Activated naive CD4-positive, alpha-beta T cell treated with anti-CD3 and anti-CD28 coated beads, Interleukin-2, amount 50 U/mL, for 24 hours (primary cell): ENCODE data around the gene CAPN12.

Source experiments
- H3K27ac Mint-ChIP-seq: one replicate; pipeline ENCODE4 v1.8.0; 2021; ENCODE audit warnings: mild to moderate bottlenecking, mixed read lengths
- H3K27me3 Mint-ChIP-seq: one replicate; pipeline ENCODE4 v1.8.0; 2021; ENCODE audit warnings: mixed read lengths
- H3K36me3 Mint-ChIP-seq: one replicate; pipeline ENCODE4 v1.8.0; 2021; ENCODE audit warnings: mixed read lengths
- H3K4me1 Mint-ChIP-seq: one replicate; pipeline ENCODE4 v1.8.0; 2021; ENCODE audit warnings: mixed read lengths
- H3K4me3 Mint-ChIP-seq: one replicate; pipeline ENCODE4 v1.8.0; 2021; ENCODE audit warnings: mild to moderate bottlenecking, mixed read lengths
- H3K9me3 Mint-ChIP-seq: one replicate; pipeline ENCODE4 v1.8.0; 2021; ENCODE audit warnings: mixed read lengths

The CAPN12 gene

DNA sequence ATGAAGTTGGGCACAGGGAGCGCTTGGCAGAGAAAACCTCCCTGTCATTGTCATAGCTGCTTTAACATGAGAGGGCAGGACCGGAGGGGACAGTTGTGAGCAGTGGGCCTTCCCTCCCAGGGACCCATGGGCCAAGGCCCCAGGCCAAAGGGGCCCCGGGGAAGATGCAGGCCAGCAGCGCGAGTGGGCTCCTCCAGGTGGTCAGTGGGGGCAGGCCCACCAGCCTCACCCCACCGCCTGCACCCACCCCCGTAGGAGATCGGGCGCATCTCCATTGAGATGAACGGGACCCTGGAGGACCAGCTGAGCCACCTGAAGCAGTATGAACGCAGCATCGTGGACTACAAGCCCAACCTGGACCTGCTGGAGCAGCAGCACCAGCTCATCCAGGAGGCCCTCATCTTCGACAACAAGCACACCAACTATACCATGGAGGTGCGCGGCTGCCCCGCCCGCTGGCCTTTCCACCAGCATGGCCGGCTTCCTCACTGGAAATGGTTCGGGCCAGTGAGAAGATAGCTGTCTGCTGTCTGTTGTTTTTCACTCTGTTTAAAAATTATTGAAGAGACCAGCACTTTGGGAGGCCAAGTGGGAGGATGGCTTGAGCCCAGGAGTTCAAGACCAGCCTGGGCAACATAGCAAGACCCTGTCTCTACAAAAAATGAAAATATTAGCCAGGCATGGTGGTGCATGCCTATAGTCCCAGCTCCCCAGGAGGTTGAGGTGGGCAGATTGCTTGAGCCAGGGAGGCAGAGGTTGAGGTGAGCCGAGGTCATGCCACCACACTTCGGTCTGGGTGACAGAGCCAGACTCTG lies 18.6 kb downstream of the CAPN12 start:
- Mint-ChIP-seq H3K9me3 (no peaks in the 10 kb centered on the region), H3K4me1 (peaks cover 9% of the 10 kb centered on the region), H3K4me3 (no peak overlapping the region), H3K36me3 (no peaks in the 10 kb centered on the region), H3K27me3 (no peaks in the 10 kb centered on the region), H3K27ac (no peak overlapping the region)

DNA sequence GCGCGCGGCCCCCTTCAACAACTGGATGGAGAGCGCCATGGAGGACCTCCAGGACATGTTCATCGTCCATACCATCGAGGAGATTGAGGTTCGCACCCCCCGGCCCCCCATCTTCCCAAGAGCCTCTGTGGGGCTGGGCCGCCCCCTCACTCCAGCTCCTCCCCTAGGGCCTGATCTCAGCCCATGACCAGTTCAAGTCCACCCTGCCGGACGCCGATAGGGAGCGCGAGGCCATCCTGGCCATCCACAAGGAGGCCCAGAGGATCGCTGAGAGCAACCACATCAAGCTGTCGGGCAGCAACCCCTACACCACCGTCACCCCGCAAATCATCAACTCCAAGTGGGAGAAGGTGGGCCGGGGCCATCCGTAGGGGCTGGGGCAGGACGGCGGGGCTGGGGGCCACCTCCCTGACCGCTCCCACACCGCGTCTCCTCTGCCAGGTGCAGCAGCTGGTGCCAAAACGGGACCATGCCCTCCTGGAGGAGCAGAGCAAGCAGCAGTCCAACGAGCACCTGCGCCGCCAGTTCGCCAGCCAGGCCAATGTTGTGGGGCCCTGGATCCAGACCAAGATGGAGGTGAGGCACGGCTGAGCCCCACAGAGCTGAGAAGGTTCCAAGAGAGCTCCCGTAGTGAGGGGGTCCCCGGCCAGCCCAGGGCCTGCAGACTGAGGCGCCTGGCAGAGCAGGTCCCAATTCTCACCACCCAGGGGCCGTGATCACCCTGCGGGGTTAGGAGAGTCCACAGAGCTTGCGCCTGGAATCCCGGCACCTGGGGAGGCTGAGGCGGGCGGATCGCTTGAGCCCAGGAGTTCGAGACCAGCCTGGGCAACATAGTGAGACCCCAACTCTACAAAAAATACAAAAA lies 20.1 kb downstream of the CAPN12 start:
- Mint-ChIP-seq H3K4me1 (no peaks in the 10 kb centered on the region), H3K36me3 (no peaks in the 10 kb centered on the region), H3K9me3 (no peaks in the 10 kb centered on the region), H3K27ac (no peak overlapping the region), H3K27me3 (no peaks in the 10 kb centered on the region), H3K4me3 (no peak overlapping the region)

DNA sequence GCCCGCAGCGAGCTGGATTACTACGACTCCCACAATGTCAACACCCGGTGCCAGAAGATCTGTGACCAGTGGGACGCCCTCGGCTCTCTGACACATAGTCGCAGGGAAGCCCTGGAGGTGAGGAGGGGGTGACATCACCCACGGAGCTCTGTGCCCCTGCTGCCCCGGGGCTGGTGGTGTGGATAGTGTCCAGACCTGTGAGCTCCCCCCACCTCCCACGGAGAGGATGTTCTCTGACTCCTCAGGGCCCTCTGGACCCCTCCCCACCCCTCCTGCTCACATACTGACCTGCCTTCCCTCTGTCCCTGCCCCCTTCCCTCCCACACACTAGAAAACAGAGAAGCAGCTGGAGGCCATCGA lies 20.7 kb downstream of the CAPN12 start:
- H3K27ac Mint-ChIP-seq, result no peak overlapping the region
- H3K4me1 Mint-ChIP-seq, result no peaks in the 10 kb centered on the region
- no peaks in the 10 kb centered on the region for H3K36me3 Mint-ChIP-seq
- no peaks in the 10 kb centered on the region for H3K27me3 Mint-ChIP-seq
- H3K9me3 Mint-ChIP-seq, result no peaks in the 10 kb centered on the region
- H3K4me3 Mint-ChIP-seq, result no peak overlapping the region

DNA sequence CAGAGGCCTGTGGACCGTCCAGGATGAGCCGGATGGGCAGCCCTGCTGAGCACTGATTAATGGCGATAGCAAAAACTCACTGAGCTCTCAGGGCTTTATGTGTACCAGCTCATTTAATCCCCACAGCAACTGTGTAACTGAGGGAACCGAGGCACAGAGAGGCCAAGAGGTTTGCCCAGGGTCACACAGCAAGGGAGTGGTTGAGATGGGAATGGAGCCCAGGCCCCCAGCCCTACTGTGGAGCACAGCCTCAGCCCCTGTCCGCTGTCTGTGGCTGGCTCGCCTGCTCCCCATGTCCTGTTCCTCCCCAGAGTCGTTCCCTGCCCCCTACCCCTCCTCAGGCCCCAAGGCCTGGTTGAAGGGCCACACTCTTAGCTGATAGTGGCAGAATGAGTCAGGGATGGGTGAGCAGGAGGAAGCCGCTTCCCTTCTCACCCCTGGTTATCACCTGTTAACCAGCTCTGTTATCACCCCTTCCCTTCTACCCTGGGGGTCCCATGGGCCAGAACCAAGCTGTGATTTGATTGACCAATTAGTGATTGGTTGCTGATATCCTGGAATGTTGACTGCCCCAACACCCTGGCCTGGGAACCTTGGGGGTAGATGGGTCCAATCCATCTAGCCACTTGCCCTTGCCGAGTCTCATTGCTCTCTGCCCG lies 21.2 kb downstream of the CAPN12 start:
- Mint-ChIP-seq H3K4me1 (no peaks in the 10 kb centered on the region), H3K36me3 (no peaks in the 10 kb centered on the region), H3K9me3 (no peaks in the 10 kb centered on the region), H3K27ac (no peak overlapping the region), H3K4me3 (no peak overlapping the region), H3K27me3 (no peaks in the 10 kb centered on the region)

DNA sequence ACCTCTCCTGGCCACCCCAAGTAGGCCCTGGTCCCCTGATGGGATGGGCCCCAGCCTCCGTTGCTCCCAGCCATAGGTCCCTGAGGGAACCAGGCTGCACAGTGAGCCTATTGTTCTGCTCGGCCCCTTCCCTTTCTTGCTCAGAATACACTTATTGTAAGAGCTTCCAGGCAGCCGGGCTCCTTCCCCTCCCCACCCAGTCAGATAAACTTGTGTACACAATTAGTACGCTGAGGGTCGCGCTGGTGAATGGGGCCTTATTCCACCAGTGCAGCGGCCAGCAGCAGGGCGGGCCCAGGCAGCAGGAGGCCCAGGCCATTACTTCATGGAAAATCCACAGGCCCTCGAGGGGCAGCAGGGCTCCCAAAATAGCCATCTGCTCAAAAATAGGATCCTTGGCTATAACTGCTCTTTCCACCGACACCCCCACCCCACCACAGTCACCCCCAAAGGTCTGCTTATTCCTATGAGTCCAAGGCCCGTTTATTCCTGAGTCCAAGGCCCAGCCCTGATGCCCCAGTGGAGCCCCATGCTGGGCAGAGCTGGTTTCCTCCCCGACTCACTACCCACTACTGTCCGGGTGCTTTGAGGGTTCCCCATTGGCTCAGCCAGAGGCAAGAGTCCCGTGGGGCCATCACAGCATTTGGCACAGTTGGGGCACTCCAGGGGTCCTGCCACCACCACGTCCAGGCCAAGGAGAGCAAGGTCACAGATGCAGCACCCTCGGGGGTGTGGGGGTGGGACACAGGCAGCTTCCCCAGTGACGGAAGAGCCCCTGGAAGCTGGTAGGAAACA lies 22.1 kb downstream of the CAPN12 start:
- Mint-ChIP-seq H3K4me3 (no peak overlapping the region), H3K4me1 (no peaks in the 10 kb centered on the region), H3K9me3 (no peaks in the 10 kb centered on the region), H3K36me3 (no peaks in the 10 kb centered on the region), H3K27me3 (no peaks in the 10 kb centered on the region), H3K27ac (no peak overlapping the region)

DNA sequence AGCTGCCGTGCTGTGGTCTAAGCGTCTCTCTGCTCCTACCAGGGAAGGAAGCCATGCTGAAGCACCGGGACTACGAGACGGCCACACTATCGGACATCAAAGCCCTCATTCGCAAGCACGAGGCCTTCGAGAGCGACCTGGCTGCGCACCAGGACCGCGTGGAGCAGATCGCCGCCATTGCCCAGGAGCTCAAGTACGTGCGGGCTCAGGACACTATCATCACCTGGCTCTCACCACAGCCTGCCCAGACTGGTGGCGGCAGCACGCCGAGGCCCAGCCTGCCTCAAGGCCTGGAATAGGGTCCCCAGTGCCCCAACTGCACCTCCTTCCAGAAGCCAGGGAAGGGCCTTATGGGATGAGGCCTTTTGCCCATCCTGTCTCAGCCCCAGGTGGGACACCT lies 22.8 kb downstream of the CAPN12 start:
- Mint-ChIP-seq H3K36me3 (peaks cover 1% of the 10 kb centered on the region), H3K27me3 (no peaks in the 10 kb centered on the region), H3K27ac (no peak overlapping the region), H3K4me3 (no peak overlapping the region), H3K9me3 (no peaks in the 10 kb centered on the region), H3K4me1 (no peaks in the 10 kb centered on the region)

DNA sequence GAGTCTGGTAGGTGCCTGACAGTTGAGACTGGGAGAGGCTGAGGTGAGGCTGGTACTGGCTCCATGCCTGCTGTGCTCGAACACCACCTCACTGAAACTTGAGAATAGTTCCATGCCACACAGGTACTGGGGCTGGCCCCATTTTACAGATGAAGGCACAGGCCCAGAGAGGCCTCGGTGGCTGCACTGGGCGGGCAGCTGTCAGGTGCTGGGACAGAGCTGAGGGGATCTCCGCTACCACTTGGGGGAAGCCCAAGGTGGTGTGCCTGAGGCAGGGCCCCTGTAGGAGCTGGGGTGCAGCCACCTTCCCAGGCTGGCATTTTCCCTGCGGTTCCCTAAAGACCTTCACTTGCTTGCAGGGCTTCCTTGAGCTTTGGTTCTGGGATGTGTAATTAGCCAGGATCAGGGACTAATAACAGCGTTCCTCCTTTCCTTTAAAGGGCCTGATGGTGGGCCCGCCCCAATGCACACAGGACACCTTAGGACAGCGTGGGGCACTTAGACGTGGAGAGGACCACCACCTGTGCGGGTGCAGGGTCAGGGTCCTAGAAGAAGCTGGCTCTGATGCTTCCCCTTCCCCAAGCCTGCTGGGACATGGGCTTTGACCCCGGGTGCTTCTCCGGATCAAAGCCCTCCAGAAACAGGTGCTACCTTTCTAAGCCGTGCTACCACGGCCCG lies 23.6 kb downstream of the CAPN12 start:
- no peaks in the 10 kb centered on the region for H3K4me1 Mint-ChIP-seq
- H3K36me3 Mint-ChIP-seq, result peaks cover 3% of the 10 kb centered on the region
- H3K27me3 Mint-ChIP-seq, result no peaks in the 10 kb centered on the region
- H3K27ac Mint-ChIP-seq, result no peak overlapping the region
- no peaks in the 10 kb centered on the region for H3K9me3 Mint-ChIP-seq
- no peak overlapping the region for H3K4me3 Mint-ChIP-seq

DNA sequence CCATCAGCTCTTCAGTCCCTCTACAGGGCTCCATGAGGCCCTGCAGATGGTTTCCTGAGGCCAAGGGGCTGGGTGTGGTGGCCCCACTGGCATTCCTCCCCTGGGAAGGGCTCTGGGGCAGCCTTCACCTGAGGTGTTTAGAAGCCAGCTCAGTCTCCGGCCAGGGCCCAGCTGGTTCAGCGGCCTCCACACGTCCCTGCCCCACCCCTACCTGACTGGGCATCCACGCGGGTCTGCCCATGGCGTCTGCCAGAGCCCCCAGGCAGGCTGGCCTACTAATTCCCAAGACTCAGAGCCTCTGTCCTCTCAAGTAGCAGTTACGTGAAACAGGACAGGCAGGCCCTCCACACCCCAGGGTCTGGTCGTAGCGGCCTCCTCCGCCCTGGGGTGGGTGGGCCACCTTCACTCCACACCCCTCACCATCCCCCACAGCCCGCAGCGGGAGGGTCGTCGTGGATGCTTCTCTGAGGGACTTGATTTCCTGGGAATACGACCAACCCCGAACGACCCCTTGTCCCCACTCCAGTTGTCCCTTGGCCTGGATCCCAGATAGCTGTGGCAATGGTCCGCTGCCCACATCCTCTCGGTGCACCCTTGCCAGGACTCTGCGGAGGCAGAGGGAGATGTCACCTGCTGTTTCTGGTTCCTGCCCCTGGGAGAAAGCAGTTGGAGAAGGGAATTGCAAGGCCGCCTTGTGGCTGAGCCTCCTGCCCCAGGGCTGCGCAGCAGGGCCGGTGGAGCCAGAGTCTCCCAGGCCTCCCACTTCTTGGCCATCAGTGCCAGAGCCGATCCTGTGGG lies 24.3 kb downstream of the CAPN12 start:
- no peak overlapping the region for H3K27ac Mint-ChIP-seq
- no peak overlapping the region for H3K4me3 Mint-ChIP-seq
- H3K27me3 Mint-ChIP-seq, result no peaks in the 10 kb centered on the region
- H3K9me3 Mint-ChIP-seq, result no peaks in the 10 kb centered on the region
- no peaks in the 10 kb centered on the region for H3K4me1 Mint-ChIP-seq
- peaks cover 3% of the 10 kb centered on the region for H3K36me3 Mint-ChIP-seq

DNA sequence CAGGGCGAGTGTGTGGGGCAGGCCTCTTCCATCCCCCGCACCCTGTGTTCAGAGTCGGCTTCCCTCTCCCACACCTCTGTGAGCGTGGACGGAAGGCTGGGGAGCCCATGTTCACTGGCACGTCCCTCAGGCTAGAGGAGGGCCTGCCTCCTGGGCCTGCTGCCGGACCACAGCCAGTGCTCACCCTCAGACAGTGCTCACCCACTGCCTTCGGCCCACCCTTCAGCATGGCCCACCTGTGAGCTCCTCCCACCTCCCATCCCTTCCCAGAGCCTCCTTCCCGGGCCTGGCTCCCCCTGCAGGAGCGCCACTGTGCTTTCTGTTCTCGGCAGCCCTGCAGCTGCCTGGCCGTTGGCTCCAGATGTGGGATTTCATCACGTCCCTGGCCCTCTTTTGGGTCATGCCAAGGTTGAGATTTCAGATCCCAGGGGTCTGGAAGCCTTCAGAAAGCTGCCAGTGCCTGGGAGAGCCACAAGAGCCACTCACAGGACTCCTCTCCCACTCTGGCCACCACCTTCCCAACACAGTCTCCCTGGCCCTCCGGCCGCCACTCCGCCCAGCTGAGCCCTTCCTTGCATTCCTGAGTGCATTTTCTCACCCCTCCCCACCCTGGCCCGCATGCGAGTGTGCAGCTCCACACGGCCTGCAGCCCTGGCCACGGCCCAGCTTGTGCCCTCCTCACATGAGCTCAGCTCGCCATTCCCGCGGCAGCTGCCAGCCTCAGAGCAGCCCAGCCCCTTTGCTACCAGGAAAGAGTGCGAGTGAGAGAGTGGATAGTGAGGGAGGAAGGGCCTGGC lies 25.3 kb downstream of the CAPN12 start:
- no peaks in the 10 kb centered on the region for H3K4me1 Mint-ChIP-seq
- H3K27me3 Mint-ChIP-seq, result no peaks in the 10 kb centered on the region
- peaks cover 3% of the 10 kb centered on the region for H3K36me3 Mint-ChIP-seq
- H3K27ac Mint-ChIP-seq, result no peak overlapping the region
- no peak overlapping the region for H3K4me3 Mint-ChIP-seq
- H3K9me3 Mint-ChIP-seq, result no peaks in the 10 kb centered on the region

DNA sequence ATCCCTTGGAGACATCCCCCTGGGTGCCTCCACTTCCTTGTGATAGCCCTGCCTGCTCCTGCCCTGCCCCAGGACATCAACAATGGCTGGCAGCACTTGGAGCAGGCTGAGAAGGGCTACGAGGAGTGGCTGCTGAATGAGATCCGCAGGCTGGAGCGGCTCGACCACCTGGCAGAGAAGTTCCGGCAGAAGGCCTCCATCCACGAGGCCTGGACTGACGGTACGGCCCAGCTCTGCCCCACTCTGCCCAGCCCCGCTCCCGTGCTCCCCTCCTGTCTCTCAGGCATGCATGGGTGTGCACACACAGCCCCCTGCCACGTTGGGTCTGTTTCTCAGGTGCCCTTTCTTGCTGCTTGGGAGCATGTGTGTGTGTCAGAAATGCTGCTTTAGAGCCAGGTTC lies 26.4 kb downstream of the CAPN12 start:
- Mint-ChIP-seq H3K4me3 (no peak overlapping the region), H3K4me1 (no peaks in the 10 kb centered on the region), H3K9me3 (no peaks in the 10 kb centered on the region), H3K27ac (no peak overlapping the region), H3K36me3 (peaks cover 3% of the 10 kb centered on the region), H3K27me3 (no peaks in the 10 kb centered on the region)

DNA sequence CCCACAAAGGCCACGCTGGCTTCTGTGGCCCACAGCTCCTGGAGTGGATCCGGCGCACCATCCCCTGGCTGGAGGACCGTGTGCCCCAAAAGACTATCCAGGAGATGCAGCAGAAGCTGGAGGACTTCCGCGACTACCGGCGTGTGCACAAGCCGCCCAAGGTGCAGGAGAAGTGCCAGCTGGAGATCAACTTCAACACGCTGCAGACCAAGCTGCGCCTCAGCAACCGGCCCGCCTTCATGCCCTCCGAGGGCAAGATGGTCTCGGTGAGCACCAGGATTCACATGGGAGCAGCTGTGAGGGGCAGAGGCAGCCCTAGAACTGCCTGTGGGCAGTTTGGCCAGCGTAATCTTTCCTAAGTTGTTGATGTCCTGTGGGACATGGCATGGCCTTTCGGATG lies 27.2 kb downstream of the CAPN12 start:
- Mint-ChIP-seq H3K9me3 (no peaks in the 10 kb centered on the region), H3K4me1 (no peaks in the 10 kb centered on the region), H3K27me3 (no peaks in the 10 kb centered on the region), H3K36me3 (peaks cover 3% of the 10 kb centered on the region), H3K4me3 (no peak overlapping the region), H3K27ac (no peak overlapping the region)

DNA sequence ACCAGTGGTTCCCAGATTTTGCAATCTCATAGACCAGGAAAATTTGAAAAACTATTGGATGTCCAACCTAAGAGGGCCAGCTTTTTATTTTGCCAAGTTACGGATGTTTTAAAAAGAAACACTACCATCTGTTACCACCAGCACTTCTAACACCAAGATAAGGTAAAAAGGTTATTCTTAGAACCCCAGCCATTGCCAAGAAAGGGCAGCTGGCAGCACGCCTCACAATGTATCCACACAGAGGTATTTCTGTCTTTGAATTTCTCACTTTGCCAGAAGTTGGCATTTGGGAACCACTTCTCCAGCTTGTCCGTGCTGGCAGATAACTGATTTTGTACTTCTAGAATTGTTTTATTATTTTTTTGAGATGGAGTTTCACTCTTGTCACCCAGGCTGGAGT lies 28.7 kb downstream of the CAPN12 start:
- Mint-ChIP-seq H3K36me3 (peaks cover 4% of the 10 kb centered on the region), H3K4me1 (no peaks in the 10 kb centered on the region), H3K27ac (no peak overlapping the region), H3K9me3 (no peaks in the 10 kb centered on the region), H3K4me3 (no peak overlapping the region), H3K27me3 (no peaks in the 10 kb centered on the region)

DNA sequence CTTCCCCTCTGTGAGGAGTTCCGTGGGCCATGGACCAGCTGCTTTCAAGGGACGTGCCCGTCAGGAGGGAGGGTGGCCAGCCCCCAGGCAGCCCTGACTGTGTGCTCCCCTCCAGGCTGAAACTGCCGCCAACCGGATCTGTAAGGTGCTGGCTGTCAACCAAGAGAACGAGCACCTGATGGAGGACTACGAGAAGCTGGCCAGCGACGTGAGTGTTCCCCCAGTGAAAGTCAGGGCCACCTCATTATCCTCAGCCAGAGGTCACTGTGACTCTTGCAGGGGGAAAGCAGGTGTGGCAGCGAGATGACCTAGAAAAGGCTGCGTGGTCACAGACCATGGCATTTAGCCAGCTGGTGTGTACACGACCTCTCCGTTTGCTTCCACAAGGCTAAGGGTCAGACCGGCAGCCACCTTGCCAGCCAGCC lies 29.9 kb downstream of the CAPN12 start:
- Mint-ChIP-seq H3K4me1 (no peaks in the 10 kb centered on the region), H3K36me3 (peaks cover 7% of the 10 kb centered on the region), H3K27me3 (no peaks in the 10 kb centered on the region), H3K4me3 (no peak overlapping the region), H3K9me3 (no peaks in the 10 kb centered on the region), H3K27ac (no peak overlapping the region)

DNA sequence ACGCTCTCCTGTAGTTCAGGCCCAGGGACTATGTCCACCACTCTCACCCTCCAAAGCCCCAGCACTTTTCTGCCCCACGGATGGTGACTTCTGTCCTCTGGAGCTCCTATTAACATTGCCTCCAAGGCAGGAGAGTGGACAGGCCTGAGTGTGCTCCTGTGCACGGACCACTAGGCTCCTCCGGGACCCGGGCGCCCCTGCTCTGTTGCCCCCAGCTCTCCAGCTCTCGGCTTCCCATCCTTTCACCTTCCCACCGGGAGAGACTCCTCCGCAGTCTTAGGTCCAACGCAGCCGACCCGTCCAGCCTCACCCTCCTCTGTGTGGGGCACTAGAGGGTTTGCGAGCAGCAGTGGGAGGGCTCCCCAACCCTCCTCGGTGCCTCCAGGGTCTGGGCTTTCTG lies 30.4 kb downstream of the CAPN12 start:
- no peaks in the 10 kb centered on the region for H3K9me3 Mint-ChIP-seq
- H3K27ac Mint-ChIP-seq, result no peak overlapping the region
- H3K4me1 Mint-ChIP-seq, result no peaks in the 10 kb centered on the region
- no peak overlapping the region for H3K4me3 Mint-ChIP-seq
- H3K36me3 Mint-ChIP-seq, result peaks cover 7% of the 10 kb centered on the region
- no peaks in the 10 kb centered on the region for H3K27me3 Mint-ChIP-seq
